HG02588 (cell line): ENCODE results near the gene MED12L.

Experiments
- ATAC-seq: cut with Tn5 transposase; IDR thresholded peaks from one replicate; pipeline ENCODE4 v1.9.1; 2021; ENCODE audit warnings: mild to moderate bottlenecking, moderate library complexity; ENCODE audit not compliant: unreplicated experiment

The MED12L gene

DNA sequence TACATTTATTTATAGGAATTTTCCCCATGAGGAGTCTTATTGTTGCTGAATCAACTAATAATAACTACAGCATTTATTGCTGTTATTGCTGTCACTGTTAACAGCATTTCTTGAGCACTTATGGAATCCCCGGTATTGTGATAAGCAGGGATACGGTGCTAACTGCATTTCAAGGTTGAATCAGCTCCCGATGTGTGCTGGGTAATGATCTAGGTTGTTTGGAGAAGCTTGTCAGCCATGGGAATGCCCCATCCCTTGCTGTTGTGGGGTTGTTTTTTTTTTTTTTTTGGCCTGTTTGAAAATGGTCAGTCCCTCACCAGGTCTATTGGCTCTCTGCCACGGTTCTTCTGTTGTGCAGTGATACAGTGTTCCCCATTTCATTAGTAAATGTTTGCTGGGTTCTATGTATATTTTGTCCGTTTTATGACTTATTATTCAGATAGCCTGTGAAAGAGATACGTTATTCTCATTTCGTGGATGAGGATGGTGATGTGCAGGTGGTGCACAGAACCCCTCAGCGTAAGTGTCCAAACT is 48.5 kb downstream of the MED12L start:
- ATAC-seq = no peak

GRCh38 chr3:151135541-151136337 is 50.3 kb downstream of the MED12L start:
- ATAC-seq = no peak

GRCh38 chr3:151142929-151143328 is 57.5 kb downstream of the MED12L start:
- ATAC-seq = no peak

DNA sequence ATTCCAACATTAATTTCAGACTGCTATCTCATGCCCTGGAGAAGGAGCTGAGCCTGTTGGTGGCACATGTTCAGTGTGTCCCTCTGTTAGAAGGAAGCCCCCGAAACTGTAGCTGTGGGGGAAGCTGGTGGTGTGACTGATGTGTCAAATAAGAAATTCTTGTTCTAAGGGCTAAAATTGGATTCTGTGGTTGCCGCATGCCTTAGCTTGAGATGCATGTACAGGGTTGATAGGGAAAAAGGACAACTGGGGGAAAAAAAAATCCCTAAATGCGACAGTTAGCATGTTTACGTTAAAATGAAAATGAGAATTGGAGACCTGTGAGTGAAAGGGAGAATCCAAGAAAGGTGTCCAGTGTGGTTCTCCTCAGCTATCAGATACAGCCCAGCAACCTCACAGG is 58.6 kb downstream of the MED12L start:
- ATAC-seq = no peak

GRCh38 chr3:151144760-151145159 is 59.3 kb downstream of the MED12L start:
- no peak for ATAC-seq

DNA sequence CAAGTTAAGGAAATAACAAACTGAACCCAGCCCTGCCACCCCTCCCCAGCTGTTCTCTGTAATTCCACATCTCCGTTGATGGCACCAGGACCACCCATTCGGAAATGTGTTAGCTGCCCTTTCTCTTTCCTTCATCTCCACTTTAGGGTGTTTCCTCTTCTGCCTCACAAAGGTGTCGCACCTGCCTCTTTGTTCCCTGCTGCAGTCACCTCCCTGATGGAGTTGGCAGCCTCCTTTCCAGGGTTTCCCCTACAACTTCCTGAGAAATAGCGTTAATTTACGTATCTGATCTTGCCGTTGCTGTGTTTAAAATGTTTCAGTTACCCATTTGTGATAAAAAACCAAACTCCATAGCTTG is 60.2 kb downstream of the MED12L start:
- ATAC-seq = peak; percentile 13

- ATAC-seq = peak; percentile 91
These were observed 60.7 kb downstream of the MED12L start for GRCh38 chr3:151146071-151146730.

DNA sequence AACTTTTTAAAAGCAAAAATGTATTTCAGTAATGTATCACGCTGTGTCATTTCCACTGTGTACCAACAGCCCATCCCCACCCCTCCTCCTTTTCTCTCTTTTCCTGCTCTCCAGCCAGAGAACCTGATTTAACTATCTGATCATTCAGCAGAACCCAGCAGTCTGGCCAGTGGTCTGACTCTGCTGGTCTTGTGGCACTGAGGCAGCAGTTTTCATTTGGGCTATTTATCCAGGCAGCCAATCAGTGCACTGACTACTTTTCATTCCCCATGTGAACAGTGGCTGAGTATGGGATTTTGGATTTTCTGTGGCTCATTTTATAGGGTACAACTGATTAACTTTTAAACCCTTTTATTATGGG is 61.2 kb downstream of the MED12L start:
- ATAC-seq = no peak

DNA sequence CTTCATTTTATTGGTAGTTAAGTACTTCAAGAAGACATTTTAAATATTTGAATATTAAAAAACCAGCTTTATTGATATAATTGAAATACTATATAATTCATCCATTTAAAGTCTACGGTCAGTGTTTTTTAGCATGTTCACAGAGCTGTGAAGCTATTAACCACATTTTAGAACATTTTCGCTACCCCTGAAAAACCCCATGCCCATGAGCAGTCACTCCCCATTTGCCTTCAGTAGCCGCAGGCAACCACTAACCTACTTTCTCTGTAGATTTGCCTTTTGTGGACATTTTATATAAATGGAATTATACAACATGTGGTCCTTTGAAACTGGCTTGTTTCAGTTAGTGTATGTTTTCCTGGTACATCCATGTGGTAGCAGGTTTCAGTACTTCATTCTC is 61.8 kb downstream of the MED12L start:
- ATAC-seq = no peak

DNA sequence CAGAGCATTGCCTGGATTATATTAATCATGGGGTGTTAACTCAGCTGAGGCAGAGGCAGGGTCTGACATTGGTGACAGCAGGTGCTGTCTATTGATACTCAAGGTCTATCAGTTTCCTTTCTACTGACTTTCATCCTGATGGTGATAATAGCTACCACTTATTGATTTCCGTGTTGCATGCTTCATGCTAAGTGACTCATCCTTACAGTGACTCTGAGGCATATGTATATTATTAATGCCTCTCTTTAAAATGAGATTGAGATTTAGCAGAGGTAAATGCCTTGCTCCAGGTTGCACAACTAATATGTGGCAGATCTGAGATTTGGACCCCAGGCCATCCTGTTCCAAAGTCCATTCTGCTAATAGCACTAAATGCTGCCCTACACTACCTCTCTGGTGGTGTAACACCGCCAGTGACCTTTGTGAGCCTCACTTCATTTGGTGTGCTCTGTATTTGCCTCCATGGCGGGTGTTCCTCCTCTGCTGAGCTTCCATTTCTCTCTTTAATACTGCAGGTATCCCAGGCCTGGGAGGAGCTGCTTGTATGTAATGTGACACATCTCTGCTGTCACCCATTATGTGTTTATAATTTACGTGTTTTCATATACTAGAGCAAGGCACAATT is 67.1 kb downstream of the MED12L start:
- ATAC-seq = no peak

GRCh38 chr3:151154566-151154965 is 69.1 kb downstream of the MED12L start:
- ATAC-seq = no peak

DNA sequence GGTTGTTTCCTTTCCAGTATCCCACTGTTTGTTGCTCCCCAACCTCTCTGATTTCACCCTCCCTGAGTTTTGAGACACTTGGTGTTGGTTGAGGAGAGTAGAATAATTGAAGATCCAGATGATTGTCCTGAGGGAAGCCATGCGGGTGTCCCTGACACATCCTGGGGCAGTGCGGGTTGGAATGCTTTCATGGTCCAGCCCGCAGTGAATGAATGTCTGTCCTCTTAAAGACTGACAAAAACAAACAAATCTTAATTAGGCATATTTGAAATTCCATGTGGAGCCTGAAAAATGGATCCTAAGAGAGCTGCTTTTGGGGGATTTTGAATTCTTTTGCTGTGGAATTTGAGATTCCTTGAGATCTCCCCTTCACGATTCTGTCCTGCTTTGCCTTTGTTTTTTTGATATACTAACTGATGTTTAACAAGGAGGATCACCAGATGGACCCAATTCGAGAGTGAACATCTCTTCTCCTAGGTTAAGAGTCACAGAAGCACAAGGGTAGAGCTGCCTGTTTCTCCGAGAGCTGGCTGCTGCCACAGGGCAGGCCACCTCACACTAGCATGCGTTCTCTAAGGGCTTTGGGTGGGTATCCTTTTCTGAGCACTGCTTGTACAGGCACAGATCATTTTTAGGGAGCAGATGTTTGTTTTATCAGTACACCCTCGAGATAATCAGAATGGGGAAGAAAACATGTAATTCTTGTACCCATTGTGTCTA is 70.1 kb downstream of the MED12L start:
- ATAC-seq = no peak

- peak; percentile 58 for ATAC-seq
These were observed 71.3 kb downstream of the MED12L start for GRCh38 chr3:151156618-151157216.

GRCh38 chr3:151159806-151160205 is 74.3 kb downstream of the MED12L start:
- no peak for ATAC-seq

- ATAC-seq = no peak
These were observed 79.8 kb downstream of the MED12L start for GRCh38 chr3:151165226-151165625.

GRCh38 chr3:151166161-151166560 is 80.7 kb downstream of the MED12L start:
- no peak for ATAC-seq

- peak; percentile 47 for ATAC-seq
These were observed 83.0 kb downstream of the MED12L start for GRCh38 chr3:151168269-151169094.

- ATAC-seq = peak; percentile 32
These were observed 83.9 kb downstream of the MED12L start for GRCh38 chr3:151169262-151169947.

GRCh38 chr3:151169948-151170679 is 84.7 kb downstream of the MED12L start:
- ATAC-seq = peak; percentile 41
